ENCODE results near the gene GLI1.

GLI1 gene

DNA sequence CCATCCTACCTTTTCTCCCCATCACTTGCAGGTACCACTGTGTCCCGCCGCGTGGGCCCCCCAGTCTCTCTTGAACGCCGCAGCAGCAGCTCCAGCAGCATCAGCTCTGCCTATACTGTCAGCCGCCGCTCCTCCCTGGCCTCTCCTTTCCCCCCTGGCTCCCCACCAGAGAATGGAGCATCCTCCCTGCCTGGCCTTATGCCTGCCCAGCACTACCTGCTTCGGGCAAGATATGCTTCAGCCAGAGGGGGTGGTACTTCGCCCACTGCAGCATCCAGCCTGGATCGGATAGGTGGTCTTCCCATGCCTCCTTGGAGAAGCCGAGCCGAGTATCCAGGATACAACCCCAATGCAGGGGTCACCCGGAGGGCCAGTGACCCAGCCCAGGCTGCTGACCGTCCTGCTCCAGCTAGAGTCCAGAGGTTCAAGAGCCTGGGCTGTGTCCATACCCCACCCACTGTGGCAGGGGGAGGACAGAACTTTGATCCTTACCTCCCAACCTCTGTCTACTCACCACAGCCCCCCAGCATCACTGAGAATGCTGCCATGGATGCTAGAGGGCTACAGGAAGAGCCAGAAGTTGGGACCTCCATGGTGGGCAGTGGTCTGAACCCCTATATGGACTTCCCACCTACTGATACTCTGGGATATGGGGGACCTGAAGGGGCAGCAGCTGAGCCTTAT, 10.8 kb downstream of the GLI1 start:
- H3K4me3 ChIP-seq (ENCODE audit: low read depth in 1 of 2, low read length in 2 of 2) = no peak overlapping the region
- no peaks in the 10 kb centered on the region for H3K79me2 ChIP-seq (ENCODE audit: insufficient read depth, low read length)
- H3K9me3 ChIP-seq (ENCODE audit: insufficient read depth, low read length, severe bottlenecking) = no peaks in the 10 kb centered on the region
- H3K4me2 ChIP-seq (ENCODE audit: insufficient read depth, low read length) = no peak overlapping the region
- DNase-seq = no peak
- H3K27ac ChIP-seq (ENCODE audit: low read length) = no peak overlapping the region
- H2AFZ ChIP-seq (ENCODE audit: low read depth, low read length) = no peak overlapping the region
- no peak overlapping the region for H3K9ac ChIP-seq (ENCODE audit: low read depth, low read length)
- no peak for ATAC-seq (ENCODE audit: insufficient read depth, low read depth)
- no peaks in the 10 kb centered on the region for H4K20me1 ChIP-seq (ENCODE audit: insufficient read depth, low read length)
- peaks cover 20% of the 10 kb centered on the region for H3K36me3 ChIP-seq (ENCODE audit: insufficient read depth, low read length)
- H3K4me1 ChIP-seq (ENCODE audit: insufficient read depth, low read length) = no peaks in the 10 kb centered on the region
- TF ChIP-seq EZH2 (IDR thresholded peaks at IDR 0.05; ENCODE audit: borderline replicate concordance, low read depth, low read length, severe bottlenecking) (no peak), CTCF (IDR thresholded peaks at IDR 0.05; ENCODE audit: borderline replicate concordance, extremely low read depth, low read length, poor library complexity, severe bottlenecking) (no peak)
- no peaks in the 10 kb centered on the region for H3K27me3 ChIP-seq (ENCODE audit: insufficient read depth, low read length, poor library complexity)

GRCh38 chr12:57470970-57471656, 11.5 kb downstream of the GLI1 start:
- ATAC-seq (ENCODE audit: insufficient read depth, low read depth) (no peak), DNase-seq (no peak)
- Histone ChIP-seq H3K79me2 (ENCODE audit: insufficient read depth, low read length) (peaks cover 4% of the 10 kb centered on the region), H3K4me3 (ENCODE audit: low read depth in 1 of 2, low read length in 2 of 2) (no peak overlapping the region), H3K36me3 (ENCODE audit: insufficient read depth, low read length) (peaks cover 20% of the 10 kb centered on the region), H3K4me2 (ENCODE audit: insufficient read depth, low read length) (no peak overlapping the region), H3K27me3 (ENCODE audit: insufficient read depth, low read length, poor library complexity) (no peaks in the 10 kb centered on the region), H4K20me1 (ENCODE audit: insufficient read depth, low read length) (no peaks in the 10 kb centered on the region), H3K9ac (ENCODE audit: low read depth, low read length) (no peak overlapping the region), H3K27ac (ENCODE audit: low read length) (no peak overlapping the region), H3K9me3 (ENCODE audit: insufficient read depth, low read length, severe bottlenecking) (no peaks in the 10 kb centered on the region), H2AFZ (ENCODE audit: low read depth, low read length) (no peak overlapping the region), H3K4me1 (ENCODE audit: insufficient read depth, low read length) (peaks cover 5% of the 10 kb centered on the region)
- TF ChIP-seq EZH2 (IDR thresholded peaks at IDR 0.05; ENCODE audit: borderline replicate concordance, low read depth, low read length, severe bottlenecking) (no peak), CTCF (IDR thresholded peaks at IDR 0.05; ENCODE audit: borderline replicate concordance, extremely low read depth, low read length, poor library complexity, severe bottlenecking) (no peak)

DNA sequence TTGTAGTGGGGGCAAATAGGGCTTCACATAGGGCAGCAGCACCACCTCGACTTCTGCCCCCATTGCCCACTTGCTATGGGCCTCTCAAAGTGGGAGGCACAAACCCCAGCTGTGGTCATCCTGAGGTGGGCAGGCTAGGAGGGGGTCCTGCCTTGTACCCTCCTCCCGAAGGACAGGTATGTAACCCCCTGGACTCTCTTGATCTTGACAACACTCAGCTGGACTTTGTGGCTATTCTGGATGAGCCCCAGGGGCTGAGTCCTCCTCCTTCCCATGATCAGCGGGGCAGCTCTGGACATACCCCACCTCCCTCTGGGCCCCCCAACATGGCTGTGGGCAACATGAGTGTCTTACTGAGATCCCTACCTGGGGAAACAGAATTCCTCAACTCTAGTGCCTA, 12.1 kb downstream of the GLI1 start:
- Histone ChIP-seq H3K27ac (ENCODE audit: low read length) (no peak overlapping the region), H3K27me3 (ENCODE audit: insufficient read depth, low read length, poor library complexity) (no peaks in the 10 kb centered on the region), H3K4me3 (ENCODE audit: low read depth in 1 of 2, low read length in 2 of 2) (no peak overlapping the region), H2AFZ (ENCODE audit: low read depth, low read length) (no peak overlapping the region), H4K20me1 (ENCODE audit: insufficient read depth, low read length) (no peaks in the 10 kb centered on the region), H3K4me1 (ENCODE audit: insufficient read depth, low read length) (peaks cover 10% of the 10 kb centered on the region), H3K9me3 (ENCODE audit: insufficient read depth, low read length, severe bottlenecking) (no peaks in the 10 kb centered on the region), H3K36me3 (ENCODE audit: insufficient read depth, low read length) (peaks cover 20% of the 10 kb centered on the region), H3K79me2 (ENCODE audit: insufficient read depth, low read length) (peaks cover 10% of the 10 kb centered on the region), H3K9ac (ENCODE audit: low read depth, low read length) (no peak overlapping the region), H3K4me2 (ENCODE audit: insufficient read depth, low read length) (no peak overlapping the region)
- no peak for DNase-seq
- ATAC-seq (ENCODE audit: insufficient read depth, low read depth) = no peak
- TF ChIP-seq CTCF (IDR thresholded peaks at IDR 0.05; ENCODE audit: borderline replicate concordance, extremely low read depth, low read length, poor library complexity, severe bottlenecking) (no peak), EZH2 (IDR thresholded peaks at IDR 0.05; ENCODE audit: borderline replicate concordance, low read depth, low read length, severe bottlenecking) (no peak)
